Calu3 (cell line): ENCODE measurements around the gene KRT4. TPM values are rescaled to one million over a fixed set of nuclear protein-coding genes. Genes with fewer than 3 reads are reported as not detected.

Source experiments
- BruUV-seq: library from RNA; stranded (reverse); fragments of 400-500 nt; replicated peaks from 2 replicates; lab custom pipeline; 2021; lab: Mats Ljungman, UMichigan
- CTCF ChIA-PET: fragments of 300-600 bp; sonication (Branson Sonifier 250); formaldehyde crosslinking; loops from one replicate; lab custom pipeline; 2022; ENCODE audit warnings: antibody characterized with exemption; lab: Charles Lee
- DNase-seq: peaks from one replicate; pipeline ENCODE4 v3.0.0; 2022
- H3K27ac Mint-ChIP-seq: one replicate; pipeline ENCODE4 v1.8.0; 2022; ENCODE audit warnings: mixed read lengths; ENCODE audit not compliant: unreplicated experiment
- H3K27me3 Mint-ChIP-seq: one replicate; pipeline ENCODE4 v1.8.0; 2022; ENCODE audit warnings: mixed read lengths; ENCODE audit not compliant: unreplicated experiment
- H3K36me3 Mint-ChIP-seq: one replicate; pipeline ENCODE4 v1.8.0; 2022; ENCODE audit warnings: mild to moderate bottlenecking, moderate library complexity, mixed read lengths; ENCODE audit not compliant: insufficient read depth, unreplicated experiment
- H3K4me1 Mint-ChIP-seq: one replicate; pipeline ENCODE4 v1.8.0; 2022; ENCODE audit warnings: mild to moderate bottlenecking, low read depth, mixed read lengths; ENCODE audit not compliant: unreplicated experiment
- H3K4me3 Mint-ChIP-seq: one replicate; pipeline ENCODE4 v1.8.0; 2022; ENCODE audit warnings: mild to moderate bottlenecking, low read depth, moderate library complexity, mixed read lengths; ENCODE audit not compliant: unreplicated experiment
- H3K9me3 Mint-ChIP-seq: one replicate; pipeline ENCODE4 v1.8.0; 2022; ENCODE audit warnings: low read depth, mixed read lengths; ENCODE audit not compliant: unreplicated experiment
- CTCF ChIP-seq: fragments of 200-600 bp; IDR thresholded peaks from one replicate; pipeline ENCODE4 v1.8.0; 2022; ENCODE audit warnings: antibody characterized with exemption; ENCODE audit not compliant: unreplicated experiment
- intact Hi-C: fragments of 100-400 bp; cut with micrococcal nuclease; formaldehyde crosslinking; loops from one replicate; pipeline ENCODE4 v1.10.0; 2022; ENCODE audit not compliant: unreplicated experiment
- total RNA-seq: library from RNA; stranded (reverse); gene quantifications from 2 replicates; pipeline ENCODE4 v1.2.3, GENCODE V29; 2022

The KRT4 gene
- total RNA-seq, 1 experiment from 2014 or later, result not detected

GRCh38 chr12:52784909-52785308 is 29.0 kb downstream of the KRT4 start:
- no peak overlapping the region for H3K27ac Mint-ChIP-seq
- no peak overlapping the region for H3K4me3 Mint-ChIP-seq
- no TSS peak for BruUV-seq
- peaks cover 7% of the 10 kb centered on the region for H3K4me1 Mint-ChIP-seq
- TF ChIP-seq CTCF, result no peak
- CTCF ChIA-PET, result no interaction called here
- no peaks in the 10 kb centered on the region for H3K36me3 Mint-ChIP-seq
- DNase-seq, result no peak
- no peaks in the 10 kb centered on the region for H3K9me3 Mint-ChIP-seq
- H3K27me3 Mint-ChIP-seq, result peaks cover 76% of the 10 kb centered on the region
- intact Hi-C loops, result no loop called here

GRCh38 chr12:52783563-52784316 is 30.2 kb downstream of the KRT4 start:
- Mint-ChIP-seq H3K4me3 (no peak overlapping the region), H3K4me1 (peaks cover 6% of the 10 kb centered on the region), H3K9me3 (no peaks in the 10 kb centered on the region), H3K36me3 (no peaks in the 10 kb centered on the region), H3K27me3 (peaks cover 76% of the 10 kb centered on the region), H3K27ac (no peak overlapping the region)
- intact Hi-C loops, result no loop called here
- CTCF ChIA-PET, result interaction anchor here (0.7 kb wide), 1 partner anchor 14 kb away, joined by 4 read pairs; no protein-coding TSS in a partner anchor
- no peak for DNase-seq
- no TSS peak for BruUV-seq
- TF ChIP-seq CTCF, result no peak

- intact Hi-C loops, result no loop called here
- no peak overlapping the region for H3K27ac Mint-ChIP-seq
- H3K4me1 Mint-ChIP-seq, result no peaks in the 10 kb centered on the region
- H3K36me3 Mint-ChIP-seq, result no peaks in the 10 kb centered on the region
- no TSS peak for BruUV-seq
- CTCF ChIA-PET, result no interaction called here
- no peak overlapping the region for H3K4me3 Mint-ChIP-seq
- H3K27me3 Mint-ChIP-seq, result peaks cover 83% of the 10 kb centered on the region
- TF ChIP-seq CTCF, result no peak
- H3K9me3 Mint-ChIP-seq, result no peaks in the 10 kb centered on the region
- no peak for DNase-seq
These were observed 31.4 kb downstream of the KRT4 start for GRCh38 chr12:52782502-52782901.

DNA sequence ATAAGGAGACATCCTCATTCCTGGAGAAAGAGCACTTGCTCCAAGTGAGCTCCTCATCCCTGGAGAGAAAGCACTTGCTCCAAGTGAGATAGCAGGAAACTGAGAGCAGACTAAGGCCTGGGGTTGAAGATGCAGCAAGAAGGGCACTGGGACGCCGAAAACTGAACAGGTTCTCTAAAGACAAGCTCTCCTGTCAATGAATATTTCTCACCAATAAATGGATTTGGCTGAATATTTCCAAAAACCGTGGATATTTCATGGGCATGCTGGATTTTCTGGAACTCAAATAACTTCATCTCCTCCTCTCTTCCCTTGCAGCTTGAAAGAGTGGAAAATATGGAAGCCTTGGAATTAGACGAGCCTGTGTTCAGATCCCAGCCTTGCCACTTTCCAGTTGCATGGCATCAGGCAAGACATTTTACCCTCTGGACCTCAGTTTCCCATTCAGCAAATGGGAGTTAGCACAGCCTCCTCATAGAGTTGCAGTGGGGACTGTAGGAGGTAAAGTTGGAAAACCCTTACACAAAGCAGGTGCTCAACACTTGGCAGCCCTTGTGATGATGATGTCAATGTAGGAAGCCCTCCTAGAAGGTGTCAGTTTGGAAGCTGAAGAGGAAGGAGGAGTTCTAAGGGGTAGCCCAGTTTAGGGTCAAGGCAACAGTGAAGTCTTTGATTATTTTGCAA is 32.4 kb downstream of the KRT4 start:
- CTCF ChIA-PET, result no interaction called here
- Mint-ChIP-seq H3K4me1 (no peaks in the 10 kb centered on the region), H3K4me3 (no peak overlapping the region), H3K9me3 (no peaks in the 10 kb centered on the region), H3K27ac (no peak overlapping the region), H3K27me3 (peaks cover 93% of the 10 kb centered on the region), H3K36me3 (no peaks in the 10 kb centered on the region)
- DNase-seq, result no peak
- TF ChIP-seq CTCF, result no peak
- intact Hi-C loops, result no loop called here
- no TSS peak for BruUV-seq
